SU-DHL-6 (cell line): ENCODE data around the gene DAO.

ENCODE experiments used
- H2AFZ ChIP-seq: fragments of 200-600 bp; sonication (generic); 2 replicates; pipeline ENCODE4 v1.6.1; 2014; ENCODE audit warnings: low read depth, mild to moderate bottlenecking, moderate library complexity, mixed read lengths, antibody characterized with exemption, low read length; ENCODE audit not compliant: severe bottlenecking
- H3F3A ChIP-seq: fragments of 200-600 bp; shearing (Covaris generic); 2 replicates; pipeline ENCODE4 v1.6.0; 2016; ENCODE audit warnings: antibody characterized with exemption, mild to moderate bottlenecking; ENCODE audit not compliant: insufficient read depth
- H3K27ac ChIP-seq: fragments of 200-600 bp; sonication (generic); 2 replicates; pipeline ENCODE4 v1.5.1; 2016; ENCODE audit warnings: low read depth, mild to moderate bottlenecking, low read length, moderate library complexity, mixed read lengths
- H3K27me3 ChIP-seq: fragments of 200-600 bp; sonication (generic), shearing (Covaris generic); 2 replicates; pipeline ENCODE4 v1.6.0; 2014; ENCODE audit warnings: mild to moderate bottlenecking, low read length
- H3K36me3 ChIP-seq: fragments of 200-600 bp; sonication (generic); 2 replicates; pipeline ENCODE4 v1.6.1; 2014; ENCODE audit warnings: mild to moderate bottlenecking, low read length, mixed read lengths
- H3K4me2 ChIP-seq: fragments of 300-600, 200-600 bp; shearing (Covaris generic), sonication (generic); 2 replicates; pipeline ENCODE4 v1.6.0; 2014; ENCODE audit warnings: low read length, low read depth, mild to moderate bottlenecking; ENCODE audit not compliant: poor library complexity, severe bottlenecking
- H3K4me3 ChIP-seq: fragments of 200-600 bp; sonication (generic); 2 replicates; pipeline ENCODE4 v1.5.1; 2014; ENCODE audit warnings: antibody characterized with exemption, low read length, mild to moderate bottlenecking, mixed read lengths; ENCODE audit not compliant: insufficient read depth, poor library complexity, severe bottlenecking
- H3K79me2 ChIP-seq: fragments of 200-600 bp; sonication (generic); 2 replicates; pipeline ENCODE4 v1.6.1; 2014; ENCODE audit warnings: mild to moderate bottlenecking, low read length, moderate library complexity; ENCODE audit not compliant: insufficient read depth
- H3K9ac ChIP-seq: fragments of 200-600 bp; sonication (generic); 2 replicates; pipeline ENCODE4 v1.7.0; 2014; ENCODE audit warnings: mild to moderate bottlenecking, low read length
- H3K9me2 ChIP-seq: fragments of 200-600 bp; sonication (generic); replicated peaks from 2 replicates; pipeline ENCODE4 v1.6.1; 2014; ENCODE audit warnings: low read length; ENCODE audit not compliant: insufficient read depth
- H3K9me3 ChIP-seq: fragments of 200-600 bp; sonication (generic); 2 replicates; pipeline ENCODE4 v1.6.1; 2014; ENCODE audit warnings: low read length, mixed read lengths; ENCODE audit not compliant: insufficient read depth
- H4K20me1 ChIP-seq: fragments of 200-600 bp; sonication (generic); 2 replicates; pipeline ENCODE4 v1.6.1; 2014; ENCODE audit warnings: low read depth, mild to moderate bottlenecking, antibody characterized with exemption, low read length, moderate library complexity, mixed read lengths
- EZH2phosphoT487 ChIP-seq: fragments of 200-600 bp; sonication (generic), shearing (Covaris generic); conservative IDR thresholded peaks from 2 replicates; pipeline ENCODE4 v1.6.1; 2018; ENCODE audit warnings: mild to moderate bottlenecking, antibody characterized with exemption, low read length, moderate library complexity, mixed read lengths
- TF ChIP-seq, protein P1 (sequence below): fragments of 200-600 bp; sonication (generic); IDR thresholded peaks from one replicate; pipeline ENCODE4 v1.5.1; 2017; ENCODE audit warnings: antibody characterized with exemption, mild to moderate bottlenecking, low read length, moderate library complexity; ENCODE audit not compliant: insufficient read depth, poor library complexity, severe bottlenecking

Gene DAO

DNA sequence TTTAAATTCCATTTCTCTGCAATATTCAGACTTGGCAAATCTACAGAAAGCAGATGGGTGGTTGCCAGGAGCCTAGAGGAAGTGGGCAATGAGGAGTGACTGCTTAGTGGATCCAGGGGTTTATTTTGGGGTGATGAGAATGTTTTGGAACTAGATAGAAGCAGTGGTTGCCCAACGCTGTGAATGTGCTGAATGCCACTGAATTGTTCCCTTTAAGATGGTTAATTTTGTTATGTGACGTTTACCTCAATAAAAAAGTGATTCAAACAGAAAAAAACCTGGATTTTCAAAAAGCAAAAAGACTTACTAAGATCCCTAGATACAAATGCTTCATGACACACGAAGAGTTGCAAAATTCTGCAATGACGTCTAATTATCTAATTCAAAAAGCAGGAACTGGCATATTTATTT is 34.2 kb downstream of the DAO start:
- Histone ChIP-seq H3K79me2 (no peaks in the 10 kb centered on the region), H3F3A (no peaks in the 10 kb centered on the region), H3K27ac (no peak overlapping the region), H4K20me1 (no peaks in the 10 kb centered on the region), H3K9me3 (no peaks in the 10 kb centered on the region), H3K4me3 (no peak overlapping the region), H3K9me2 (no peaks in the 10 kb centered on the region), H3K27me3 (no peaks in the 10 kb centered on the region), H2AFZ (no peak overlapping the region), H3K36me3 (no peaks in the 10 kb centered on the region), H3K9ac (no peak overlapping the region), H3K4me2 (no peak overlapping the region)
- no peak for TF ChIP-seq EZH2phosphoT487
- TF ChIP-seq, protein P1, sequence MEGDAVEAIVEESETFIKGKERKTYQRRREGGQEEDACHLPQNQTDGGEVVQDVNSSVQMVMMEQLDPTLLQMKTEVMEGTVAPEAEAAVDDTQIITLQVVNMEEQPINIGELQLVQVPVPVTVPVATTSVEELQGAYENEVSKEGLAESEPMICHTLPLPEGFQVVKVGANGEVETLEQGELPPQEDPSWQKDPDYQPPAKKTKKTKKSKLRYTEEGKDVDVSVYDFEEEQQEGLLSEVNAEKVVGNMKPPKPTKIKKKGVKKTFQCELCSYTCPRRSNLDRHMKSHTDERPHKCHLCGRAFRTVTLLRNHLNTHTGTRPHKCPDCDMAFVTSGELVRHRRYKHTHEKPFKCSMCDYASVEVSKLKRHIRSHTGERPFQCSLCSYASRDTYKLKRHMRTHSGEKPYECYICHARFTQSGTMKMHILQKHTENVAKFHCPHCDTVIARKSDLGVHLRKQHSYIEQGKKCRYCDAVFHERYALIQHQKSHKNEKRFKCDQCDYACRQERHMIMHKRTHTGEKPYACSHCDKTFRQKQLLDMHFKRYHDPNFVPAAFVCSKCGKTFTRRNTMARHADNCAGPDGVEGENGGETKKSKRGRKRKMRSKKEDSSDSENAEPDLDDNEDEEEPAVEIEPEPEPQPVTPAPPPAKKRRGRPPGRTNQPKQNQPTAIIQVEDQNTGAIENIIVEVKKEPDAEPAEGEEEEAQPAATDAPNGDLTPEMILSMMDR = no peak

DNA sequence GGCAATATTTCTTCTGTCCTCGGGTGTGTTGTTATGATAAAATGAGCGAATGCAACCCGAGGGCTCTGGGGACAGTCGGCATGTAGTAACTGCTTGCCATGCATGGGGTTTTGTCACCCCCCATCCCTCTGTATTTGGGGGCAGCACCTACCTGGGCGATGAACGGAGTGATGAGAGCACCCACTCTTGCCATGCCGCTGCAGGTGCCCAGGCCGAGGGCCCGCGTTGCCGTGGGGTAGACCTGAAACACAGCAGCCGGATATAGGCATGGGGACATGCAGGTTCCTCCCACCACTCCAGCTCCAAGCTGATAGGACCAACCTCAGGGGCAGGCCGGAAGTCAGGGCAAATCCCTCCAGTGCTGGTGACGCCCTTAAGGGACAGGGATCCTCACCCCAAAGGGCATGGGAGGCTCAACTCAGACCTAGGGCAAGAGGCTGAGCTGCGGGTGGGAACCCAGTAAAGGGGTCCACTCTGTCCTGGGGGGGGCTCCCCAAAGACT is 35.8 kb downstream of the DAO start:
- H3K79me2 ChIP-seq = no peaks in the 10 kb centered on the region
- H2AFZ ChIP-seq = no peak overlapping the region
- H3K4me3 ChIP-seq = no peak overlapping the region
- H3K9ac ChIP-seq = no peak overlapping the region
- H3K4me2 ChIP-seq = no peak overlapping the region
- TF ChIP-seq EZH2phosphoT487 = no peak
- TF ChIP-seq, protein P1 = no peak
- no peaks in the 10 kb centered on the region for H4K20me1 ChIP-seq
- H3K36me3 ChIP-seq = no peaks in the 10 kb centered on the region
- no peaks in the 10 kb centered on the region for H3K9me3 ChIP-seq
- no peaks in the 10 kb centered on the region for H3F3A ChIP-seq
- no peak overlapping the region for H3K27ac ChIP-seq
- no peaks in the 10 kb centered on the region for H3K9me2 ChIP-seq
- H3K27me3 ChIP-seq = no peaks in the 10 kb centered on the region

DNA sequence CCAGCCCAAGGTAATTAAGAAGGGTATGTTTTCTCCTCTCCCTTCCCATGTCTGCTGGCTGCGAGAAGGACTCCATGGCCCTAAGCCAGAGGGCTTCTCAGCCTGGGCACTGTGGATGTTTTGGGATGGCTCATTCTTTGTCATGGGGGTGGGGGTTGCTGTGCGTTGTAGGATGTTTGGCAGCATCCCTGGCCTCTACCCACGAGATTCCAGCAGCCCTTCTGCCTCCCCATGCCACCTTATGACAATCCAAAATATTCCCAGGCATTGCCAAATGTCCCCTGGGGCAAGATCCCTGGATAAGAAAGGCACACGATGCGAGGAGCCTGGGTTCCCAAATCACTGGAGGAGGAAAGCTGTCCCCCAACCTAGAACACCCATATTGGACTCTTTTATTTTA is 36.4 kb downstream of the DAO start:
- no peaks in the 10 kb centered on the region for H3K36me3 ChIP-seq
- H3K4me2 ChIP-seq = no peak overlapping the region
- no peak overlapping the region for H3K9ac ChIP-seq
- H4K20me1 ChIP-seq = no peaks in the 10 kb centered on the region
- no peaks in the 10 kb centered on the region for H3F3A ChIP-seq
- H3K27ac ChIP-seq = no peak overlapping the region
- no peaks in the 10 kb centered on the region for H3K79me2 ChIP-seq
- H2AFZ ChIP-seq = no peak overlapping the region
- H3K4me3 ChIP-seq = no peak overlapping the region
- no peaks in the 10 kb centered on the region for H3K9me2 ChIP-seq
- no peaks in the 10 kb centered on the region for H3K9me3 ChIP-seq
- TF ChIP-seq, protein P1 = no peak
- no peak for TF ChIP-seq EZH2phosphoT487
- no peaks in the 10 kb centered on the region for H3K27me3 ChIP-seq

DNA sequence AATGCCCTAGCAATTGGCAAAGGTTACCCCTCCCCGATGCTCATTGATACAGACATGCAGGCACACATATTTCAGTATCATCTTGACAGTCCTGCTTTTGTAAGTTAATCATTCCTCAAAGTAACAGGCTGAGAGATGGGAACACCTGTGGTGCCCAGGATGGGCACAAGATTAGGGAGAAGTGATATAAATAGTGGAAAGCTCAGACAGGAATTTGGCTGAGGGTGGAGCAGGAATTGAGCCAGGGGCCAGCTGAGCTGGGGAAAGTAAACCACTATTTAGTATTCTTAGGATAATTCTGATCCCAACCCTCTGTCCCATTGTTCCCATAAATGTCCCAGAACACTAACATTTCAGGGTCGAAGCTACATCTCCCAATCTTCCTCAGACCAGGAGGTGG is 38.3 kb downstream of the DAO start:
- H3K9me2 ChIP-seq = no peaks in the 10 kb centered on the region
- H3K36me3 ChIP-seq = no peaks in the 10 kb centered on the region
- no peak overlapping the region for H2AFZ ChIP-seq
- H3K27ac ChIP-seq = no peak overlapping the region
- H3K9me3 ChIP-seq = no peaks in the 10 kb centered on the region
- no peak overlapping the region for H3K4me3 ChIP-seq
- TF ChIP-seq, protein P1 = no peak
- no peak overlapping the region for H3K9ac ChIP-seq
- no peaks in the 10 kb centered on the region for H3K79me2 ChIP-seq
- no peaks in the 10 kb centered on the region for H4K20me1 ChIP-seq
- no peaks in the 10 kb centered on the region for H3K27me3 ChIP-seq
- H3F3A ChIP-seq = no peaks in the 10 kb centered on the region
- no peak overlapping the region for H3K4me2 ChIP-seq
